Skin epidermis (tissue), 12 donors: ENCODE results near the gene TMEM108.

Experiments used
- H3K27ac ChIP-seq, 21 experiments: fragments of 200-600 bp; sonication (generic) in 11 of 21; one replicate each; pipeline ENCODE4 v1.5.0; 2020; ENCODE audit warnings: mild to moderate bottlenecking in 3 of 21, inconsistent platforms in 2 of 21, moderate library complexity in 2 of 21
- H3K4me3 ChIP-seq, 7 experiments: fragments of 200-600 bp; sonication (generic) in 2 of 7; one replicate each; pipeline ENCODE4 v1.5.0; 2020; ENCODE audit warnings: inconsistent platforms in 2 of 7, mild to moderate bottlenecking in 2 of 7, moderate library complexity in 1 of 7

Gene TMEM108

DNA sequence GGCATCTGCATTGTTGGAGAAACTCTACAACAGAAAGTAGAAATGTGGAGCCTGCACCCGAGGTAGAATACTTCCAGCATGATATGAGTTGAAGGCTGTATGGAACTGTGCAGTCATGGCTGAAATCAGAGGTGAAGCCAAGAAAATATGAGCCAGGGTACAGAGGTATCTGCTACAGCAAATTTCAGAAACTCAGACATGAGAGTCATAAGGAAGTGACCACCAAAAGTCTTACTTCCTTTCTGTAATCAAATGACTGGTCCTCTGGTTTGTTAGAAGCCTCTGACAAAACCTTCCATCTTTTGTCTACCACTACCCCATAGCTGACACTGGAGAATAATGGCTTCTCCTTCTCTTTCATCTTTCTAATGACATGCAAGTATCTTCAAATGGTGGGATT lies 159.4 kb downstream of the TMEM108 start:
- Histone ChIP-seq H3K27ac (no peak overlapping the region), H3K4me3 (no peak overlapping the region)

DNA sequence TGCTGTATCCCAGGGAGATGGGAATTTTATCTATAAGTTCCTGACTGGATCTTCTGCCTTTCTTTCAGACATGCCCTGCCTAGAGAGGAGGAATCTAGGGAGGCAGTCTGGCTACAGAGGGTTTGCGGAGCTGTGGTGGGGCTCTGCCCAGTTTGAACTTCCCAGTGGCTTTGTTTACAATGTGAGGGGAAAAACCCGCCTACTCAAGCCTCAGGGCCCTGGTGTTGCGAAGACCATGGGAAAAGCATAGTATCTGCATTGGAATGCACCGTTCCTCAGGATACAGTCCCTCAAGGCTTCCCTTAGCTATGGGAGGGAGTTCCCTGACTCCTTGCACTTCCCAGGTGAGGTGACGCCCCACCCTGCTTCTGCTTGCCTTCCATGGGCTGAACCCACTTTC lies 168.7 kb downstream of the TMEM108 start:
- peak overlapping the region in 1 of 21 experiments; percentile 3 for H3K27ac ChIP-seq
- no peak overlapping the region for H3K4me3 ChIP-seq

DNA sequence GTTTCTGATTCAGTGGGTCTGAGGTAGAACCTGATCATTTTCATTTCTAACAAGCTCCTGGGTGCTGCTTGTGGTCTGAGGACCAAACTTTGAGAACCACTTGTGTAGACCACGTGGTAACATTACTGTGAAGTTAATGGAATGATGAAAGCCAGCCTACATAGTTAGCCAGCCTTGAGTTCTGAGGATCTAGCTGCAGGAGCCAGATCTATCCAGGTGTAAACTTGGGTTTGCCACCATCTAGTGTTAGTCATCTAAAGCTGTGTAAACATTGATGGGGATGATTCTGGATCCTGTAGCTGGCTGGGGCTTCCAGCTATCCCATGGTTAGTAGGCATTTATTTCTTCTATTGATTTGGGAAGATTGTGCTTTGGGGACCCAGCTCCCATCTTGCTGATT lies 170.0 kb downstream of the TMEM108 start:
- Histone ChIP-seq H3K4me3 (no peak overlapping the region), H3K27ac (no peak overlapping the region)

DNA sequence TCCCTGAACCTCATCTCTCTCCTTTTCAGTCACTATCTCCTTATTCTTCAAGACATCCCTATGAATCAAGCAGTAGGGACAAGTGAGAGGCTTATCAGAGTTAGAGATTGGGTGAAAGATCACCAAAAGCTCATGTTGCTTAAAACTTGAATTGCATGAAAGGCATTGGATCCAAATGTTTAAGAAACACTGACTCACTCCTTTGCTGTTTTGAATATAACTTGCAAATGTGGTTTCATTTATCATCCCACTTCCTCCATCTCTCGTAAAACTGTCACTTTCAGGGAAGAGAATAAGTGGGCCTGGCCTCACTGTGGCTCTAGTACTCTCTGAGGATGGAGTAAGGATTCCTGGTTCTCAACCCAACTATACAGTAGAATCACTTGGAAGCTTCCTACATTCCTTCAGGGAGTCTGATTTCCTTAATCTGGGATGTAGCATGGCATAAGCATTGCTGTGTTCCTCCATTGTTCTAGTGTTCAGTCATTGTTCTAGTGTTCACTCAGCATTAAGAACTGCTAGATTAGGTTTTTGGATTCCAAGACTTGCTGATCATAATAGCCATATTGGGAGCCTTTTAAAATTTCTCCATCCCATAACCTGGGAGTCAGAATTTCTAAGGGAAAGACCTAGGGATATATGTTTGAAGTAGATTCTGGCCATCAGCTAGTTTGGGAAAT lies 171.8 kb downstream of the TMEM108 start:
- H3K27ac ChIP-seq, result no peak overlapping the region
- H3K4me3 ChIP-seq, result no peak overlapping the region

DNA sequence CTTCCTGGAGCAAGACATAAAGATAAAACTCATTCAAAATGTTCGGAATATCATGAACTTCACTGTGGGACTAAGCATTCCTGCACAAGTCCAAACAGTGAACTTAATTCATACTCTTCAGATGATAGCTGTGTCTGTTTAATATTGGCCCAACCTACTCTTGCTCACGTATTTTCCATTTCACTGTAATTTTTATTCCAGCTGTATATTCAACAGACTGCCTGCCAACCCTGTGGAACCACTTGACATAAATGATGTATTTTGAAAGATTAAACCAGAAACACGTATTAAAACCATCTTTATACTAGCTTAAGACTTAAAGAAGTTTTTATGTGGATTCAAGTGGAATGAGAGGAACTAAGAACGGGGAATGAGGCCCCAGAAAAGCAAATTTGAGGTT lies 172.5 kb downstream of the TMEM108 start:
- H3K27ac ChIP-seq, result no peak overlapping the region

DNA sequence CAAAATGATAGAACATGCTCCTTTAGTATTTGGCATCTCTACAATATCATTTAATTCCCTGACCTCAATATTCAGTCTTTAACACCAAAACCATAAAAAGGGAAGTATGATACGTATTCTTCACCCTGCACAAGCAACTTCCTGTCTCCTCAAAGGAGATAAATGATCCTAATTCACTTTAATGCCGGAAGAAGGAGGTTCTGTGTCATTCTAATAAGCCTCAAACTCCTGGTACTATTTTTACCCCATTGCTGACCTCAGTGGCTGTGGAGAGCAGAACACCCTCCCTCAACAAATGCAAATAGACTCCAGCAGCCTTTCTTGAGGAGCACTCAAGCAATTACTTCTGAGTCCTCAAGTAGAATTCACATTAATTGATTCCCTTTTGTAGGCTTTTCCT lies 173.3 kb downstream of the TMEM108 start:
- Histone ChIP-seq H3K27ac (no peak overlapping the region), H3K4me3 (no peak overlapping the region)

More for the DNA sequence above, 172.5 kb downstream of the TMEM108 start:
- H3K4me3 ChIP-seq, result no peak overlapping the region

DNA sequence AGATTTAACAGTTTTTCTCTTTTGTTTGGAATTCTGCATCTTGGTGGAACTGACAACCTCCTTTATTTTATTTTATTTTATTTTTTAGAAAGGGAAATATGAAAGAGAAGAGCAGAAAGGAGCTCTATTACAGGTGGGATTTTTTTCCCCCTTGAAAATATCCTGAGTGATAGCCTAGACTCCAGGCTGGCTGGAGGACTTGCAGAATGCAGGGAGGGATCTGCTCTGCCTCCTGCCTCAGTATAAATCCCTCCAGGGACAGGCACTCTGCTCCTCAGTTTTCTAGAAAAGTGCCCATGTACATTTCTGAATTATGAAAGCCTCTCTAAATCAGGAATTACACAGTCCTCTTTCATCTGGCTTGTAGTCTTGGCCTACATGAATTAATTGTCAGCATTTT lies 173.7 kb downstream of the TMEM108 start:
- Histone ChIP-seq H3K4me3 (no peak overlapping the region), H3K27ac (no peak overlapping the region)

DNA sequence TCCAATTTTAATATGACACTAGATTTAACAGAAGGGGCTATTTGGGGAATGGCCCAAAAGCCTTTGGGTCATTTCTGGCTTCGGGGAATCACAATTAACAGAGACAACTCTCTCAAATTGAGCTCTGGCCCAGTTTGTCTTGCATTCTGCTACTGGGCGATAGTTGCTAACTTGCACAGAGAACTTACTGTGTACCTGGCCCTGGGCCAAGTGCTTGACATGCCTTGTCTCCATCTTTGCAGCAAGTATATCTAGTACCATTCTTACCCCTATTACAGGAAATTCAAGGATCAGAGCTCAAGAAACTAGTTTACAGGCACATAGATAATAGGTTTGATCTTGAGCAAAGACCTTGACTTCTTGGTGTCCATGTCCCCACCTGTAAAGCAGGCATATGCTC lies 175.7 kb downstream of the TMEM108 start:
- Histone ChIP-seq H3K27ac (no peak overlapping the region), H3K4me3 (no peak overlapping the region)

DNA sequence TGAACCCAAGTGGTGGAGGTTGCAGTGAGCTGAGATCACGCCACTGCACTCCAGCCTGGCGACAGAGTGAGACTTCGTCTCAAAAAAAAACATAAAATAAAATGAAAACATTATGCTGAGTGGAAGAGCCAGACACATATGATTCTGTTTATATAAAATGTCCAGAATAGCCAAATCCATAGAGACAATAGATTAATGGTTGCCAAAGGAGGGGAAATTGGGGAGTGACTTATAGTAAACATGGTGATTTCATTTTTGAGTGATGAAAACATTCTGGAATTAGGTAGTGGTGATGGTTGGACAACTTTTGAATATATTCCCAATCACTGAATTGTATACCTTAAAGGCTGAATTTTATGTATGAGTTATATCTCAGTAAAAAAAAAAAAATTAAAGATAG lies 189.6 kb downstream of the TMEM108 start:
- no peak overlapping the region for H3K27ac ChIP-seq
- no peak overlapping the region for H3K4me3 ChIP-seq

DNA sequence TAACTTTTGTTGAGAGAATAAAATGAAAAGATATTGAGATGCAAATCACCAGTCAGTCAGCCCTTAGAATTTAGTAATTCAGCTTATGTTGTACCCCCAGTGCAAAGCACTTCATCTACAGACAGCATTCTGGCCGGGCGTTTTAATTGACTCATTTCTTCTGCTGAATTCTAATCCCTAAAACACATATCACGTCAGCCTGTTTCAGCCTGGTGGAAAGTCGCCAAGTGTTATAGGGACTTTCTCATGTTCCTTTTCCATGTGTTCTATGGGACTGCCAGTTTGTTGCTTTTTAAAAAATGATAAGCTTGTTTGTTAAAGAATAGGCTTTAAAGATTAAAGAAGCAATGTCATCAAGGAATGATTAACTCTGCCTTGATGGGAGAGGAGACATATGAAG lies 192.0 kb downstream of the TMEM108 start:
- Histone ChIP-seq H3K27ac (no peak overlapping the region), H3K4me3 (no peak overlapping the region)

DNA sequence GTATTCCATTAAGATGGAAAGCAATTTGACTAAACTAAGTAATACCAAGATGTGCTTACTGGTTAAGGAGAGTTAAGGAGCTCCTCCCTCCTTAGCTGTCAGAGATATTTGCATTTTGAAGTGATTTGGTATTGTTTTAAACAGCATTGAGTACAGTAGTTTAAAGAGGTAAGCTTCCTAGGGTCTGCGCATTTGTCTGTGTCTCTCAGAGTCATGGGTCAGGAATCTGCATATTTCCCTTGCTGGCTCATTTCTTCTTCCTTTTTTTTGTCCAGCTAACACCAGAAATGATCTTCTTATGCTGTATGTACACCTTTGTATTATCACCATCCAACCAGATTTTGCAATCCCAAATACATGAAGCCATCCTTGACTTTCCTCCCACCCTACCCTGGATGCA lies 198.7 kb downstream of the TMEM108 start:
- H3K4me3 ChIP-seq, result no peak overlapping the region
- H3K27ac ChIP-seq, result no peak overlapping the region

DNA sequence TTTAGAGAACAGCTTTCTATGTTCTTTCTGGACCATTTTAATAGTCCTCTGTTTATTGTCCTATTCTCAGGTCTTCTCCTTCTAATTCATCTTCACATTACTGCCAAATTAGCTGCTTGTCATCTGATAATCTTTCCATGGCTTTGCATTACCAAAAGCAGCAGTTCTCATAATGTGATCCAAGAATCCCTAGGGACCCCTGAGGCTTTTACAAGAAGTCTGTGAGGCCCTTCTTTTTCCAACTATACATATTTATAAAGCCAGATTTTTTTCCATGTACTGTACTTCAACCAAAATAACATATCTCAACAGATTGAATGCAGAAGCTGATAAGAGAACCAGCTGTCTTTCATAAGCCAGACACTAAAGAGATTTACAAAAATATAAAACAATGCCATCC lies 199.2 kb downstream of the TMEM108 start:
- Histone ChIP-seq H3K4me3 (no peak overlapping the region), H3K27ac (peak overlapping the region in 1 of 21 experiments; percentile 2)

DNA sequence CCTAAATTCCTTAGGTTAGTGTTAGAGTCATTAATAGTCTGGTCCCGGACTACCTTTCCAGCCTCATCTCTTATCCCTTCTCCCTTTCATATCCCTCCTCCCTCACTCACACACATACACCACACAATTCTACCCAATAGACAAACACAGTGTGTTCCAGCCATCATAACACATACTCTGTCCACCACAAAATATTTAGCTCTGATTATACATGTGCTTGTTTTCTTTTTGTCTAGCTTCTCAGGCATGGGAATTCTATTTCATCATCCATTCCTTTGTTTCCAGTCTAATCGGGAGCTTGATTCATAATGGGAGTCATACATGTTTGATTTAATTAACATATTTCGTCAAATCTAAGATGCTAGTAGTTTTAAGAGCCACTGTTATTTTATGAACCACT lies 199.8 kb downstream of the TMEM108 start:
- peak overlapping the region in 1 of 21 experiments; percentile 2 for H3K27ac ChIP-seq
- no peak overlapping the region for H3K4me3 ChIP-seq

DNA sequence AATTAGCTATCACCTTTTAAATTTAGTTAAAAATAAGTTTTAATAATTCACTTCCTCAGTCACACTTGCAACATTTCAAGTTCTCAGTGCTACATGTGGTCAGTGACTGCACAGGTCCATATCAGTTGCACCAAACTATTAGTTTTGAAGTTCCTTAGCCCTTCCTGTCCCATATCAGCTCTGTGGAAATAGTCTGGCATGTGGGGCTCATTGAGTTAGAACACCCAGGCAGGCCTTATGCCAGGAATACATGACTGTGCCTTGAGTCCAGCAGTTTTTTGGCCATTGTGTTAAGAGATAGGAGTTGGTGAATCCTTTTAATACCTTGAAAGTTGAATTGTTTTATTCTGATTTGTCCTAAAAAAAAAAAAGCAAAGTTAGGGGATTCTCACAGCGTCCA lies 207.9 kb downstream of the TMEM108 start:
- Histone ChIP-seq H3K4me3 (no peak overlapping the region), H3K27ac (no peak overlapping the region)

DNA sequence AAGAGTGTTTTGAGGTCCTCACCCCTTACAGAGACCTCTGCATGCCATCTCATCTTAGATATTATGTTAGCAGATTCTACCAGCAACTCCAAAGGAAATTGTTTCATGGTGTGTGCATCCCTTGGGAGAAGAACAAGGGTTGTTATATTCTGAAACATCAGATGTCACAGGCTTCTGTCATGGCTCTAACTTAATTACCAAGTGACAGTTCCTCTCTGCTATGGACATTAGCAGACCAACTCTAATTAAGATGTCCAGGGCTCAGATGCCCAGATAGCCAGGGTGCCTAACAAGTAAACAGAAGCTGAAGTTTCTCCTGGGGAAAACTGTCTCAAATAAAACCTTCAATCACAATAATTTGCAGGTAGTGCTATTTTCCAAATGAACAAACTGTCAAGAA lies 208.6 kb downstream of the TMEM108 start:
- H3K4me3 ChIP-seq, result no peak overlapping the region
- H3K27ac ChIP-seq, result no peak overlapping the region

DNA sequence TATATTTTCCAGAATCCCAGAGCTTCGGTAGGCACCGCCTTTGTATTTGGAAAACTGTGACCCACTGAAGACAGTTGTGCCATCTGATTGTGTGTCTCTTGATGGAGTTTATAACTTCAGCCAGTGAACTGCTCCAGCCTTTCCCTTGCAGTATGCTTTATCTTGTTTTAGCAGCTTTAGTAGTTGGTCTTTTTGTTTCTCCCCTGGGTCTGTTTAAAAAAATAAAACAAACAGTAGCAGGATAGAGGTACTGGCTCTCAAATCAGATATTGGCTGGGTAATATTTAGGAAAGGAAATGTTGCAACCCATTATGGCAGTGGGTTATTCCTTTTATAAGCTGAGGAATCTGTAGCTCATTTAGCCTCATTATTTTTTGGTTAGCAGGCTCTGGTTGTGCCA lies 210.2 kb downstream of the TMEM108 start:
- Histone ChIP-seq H3K27ac (no peak overlapping the region), H3K4me3 (no peak overlapping the region)

DNA sequence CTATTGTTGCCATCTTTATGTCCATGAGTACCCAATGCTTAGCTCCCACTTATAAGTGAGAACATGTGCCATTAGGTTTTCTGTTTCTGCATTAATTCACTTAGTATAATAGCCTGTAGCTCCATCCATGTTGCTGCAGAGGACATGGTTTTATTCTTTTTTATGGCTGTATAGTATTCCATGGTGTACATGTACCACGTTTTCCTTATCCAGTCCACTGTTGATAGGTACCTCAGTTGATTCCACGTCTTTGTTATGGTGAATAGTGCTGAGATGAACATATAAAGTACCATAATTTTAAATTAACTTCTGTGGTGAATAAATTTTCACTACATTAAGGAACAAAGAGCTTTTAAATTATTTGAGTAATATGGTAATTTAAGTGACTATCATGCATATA lies 211.3 kb downstream of the TMEM108 start:
- no peak overlapping the region for H3K27ac ChIP-seq
- H3K4me3 ChIP-seq, result no peak overlapping the region

DNA sequence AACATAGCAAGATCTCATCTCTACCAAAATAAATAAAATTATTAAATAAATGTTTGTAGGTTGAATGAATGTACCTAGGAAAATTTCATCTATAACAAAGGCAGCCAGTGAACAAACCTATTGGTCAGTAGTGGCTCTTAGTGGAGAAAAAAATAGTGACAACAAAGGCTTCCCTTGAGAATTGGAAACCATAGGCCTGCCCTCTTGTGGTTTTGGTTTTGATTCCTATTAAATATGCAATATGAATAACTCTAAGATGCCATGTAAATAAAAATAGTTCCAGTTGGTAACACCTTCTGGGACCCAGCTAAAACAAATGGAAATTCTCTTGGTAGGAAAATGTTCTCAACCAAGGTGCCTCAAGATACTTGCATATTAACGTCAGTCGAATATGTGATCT lies 216.0 kb downstream of the TMEM108 start:
- Histone ChIP-seq H3K27ac (no peak overlapping the region), H3K4me3 (no peak overlapping the region)

DNA sequence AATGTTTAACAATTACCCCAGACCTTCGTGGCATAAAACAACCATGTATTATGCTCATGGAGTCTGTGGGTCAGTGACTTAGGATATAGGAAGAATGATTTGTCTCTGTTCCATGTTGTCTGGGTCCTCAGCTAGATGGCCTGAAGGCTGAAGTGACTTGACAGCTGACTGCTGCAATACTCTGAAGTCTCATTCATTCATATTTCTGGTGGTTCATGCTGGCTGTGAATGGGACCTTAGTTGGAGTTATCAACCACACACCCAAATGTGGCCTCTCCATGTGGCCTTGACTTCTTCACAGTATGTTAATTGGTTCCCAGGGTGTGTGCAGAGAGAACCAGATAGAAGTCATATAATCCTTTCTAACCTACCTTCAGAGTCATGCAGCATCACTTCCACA lies 216.5 kb downstream of the TMEM108 start:
- Histone ChIP-seq H3K27ac (no peak overlapping the region), H3K4me3 (no peak overlapping the region)

DNA sequence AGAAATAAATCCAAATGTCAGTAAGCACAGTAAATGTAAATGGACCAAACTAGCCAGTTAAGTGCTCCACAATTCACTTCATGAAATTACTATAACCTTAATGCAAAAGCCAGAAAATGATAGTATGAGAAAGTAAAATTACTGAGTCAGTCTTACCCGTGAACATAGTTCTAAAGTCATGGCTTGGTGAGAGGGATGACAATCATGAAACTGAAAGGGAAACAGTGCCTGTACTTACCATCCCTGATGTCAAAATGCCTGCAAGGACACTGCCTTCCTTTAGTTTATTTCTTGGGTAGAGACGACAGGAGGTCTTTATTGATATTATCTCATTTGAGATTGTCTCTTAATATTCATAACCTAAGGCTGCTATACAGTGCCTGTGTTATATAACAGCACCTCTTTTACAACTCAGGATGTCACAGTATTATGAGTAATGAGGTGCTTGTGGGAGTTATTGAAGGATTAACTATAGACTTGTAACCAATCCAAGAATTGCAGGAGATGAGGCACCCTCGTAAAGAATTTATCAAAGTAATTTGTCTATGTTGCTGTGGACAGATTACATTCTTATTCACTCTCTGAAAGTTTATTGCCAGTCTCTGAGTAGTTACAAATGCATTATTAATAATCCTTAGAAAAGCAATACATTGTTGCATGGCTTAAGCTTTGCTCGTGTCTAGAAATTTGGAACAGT lies 218.7 kb downstream of the TMEM108 start:
- no peak overlapping the region for H3K27ac ChIP-seq
- H3K4me3 ChIP-seq, result no peak overlapping the region

DNA sequence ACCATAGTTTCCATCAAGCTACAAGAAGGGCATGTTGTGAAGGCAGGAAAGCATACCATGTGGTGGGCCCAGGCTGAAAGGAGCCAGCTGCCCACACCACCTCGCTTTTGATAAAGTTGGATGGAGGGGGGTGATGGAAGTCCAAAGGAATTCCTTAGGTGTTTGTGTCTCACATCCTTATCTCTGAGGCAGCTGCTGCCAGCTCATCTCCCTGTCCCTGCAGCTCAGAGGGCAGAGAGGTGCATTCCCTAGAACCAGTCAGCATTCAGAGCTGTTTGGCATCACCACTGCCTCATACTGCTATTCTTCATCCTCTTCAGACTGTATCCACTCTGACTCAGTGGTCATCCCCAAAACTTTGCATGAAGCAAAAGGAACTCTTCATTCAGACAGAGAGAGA lies 220.2 kb downstream of the TMEM108 start:
- no peak overlapping the region for H3K27ac ChIP-seq
- no peak overlapping the region for H3K4me3 ChIP-seq

DNA sequence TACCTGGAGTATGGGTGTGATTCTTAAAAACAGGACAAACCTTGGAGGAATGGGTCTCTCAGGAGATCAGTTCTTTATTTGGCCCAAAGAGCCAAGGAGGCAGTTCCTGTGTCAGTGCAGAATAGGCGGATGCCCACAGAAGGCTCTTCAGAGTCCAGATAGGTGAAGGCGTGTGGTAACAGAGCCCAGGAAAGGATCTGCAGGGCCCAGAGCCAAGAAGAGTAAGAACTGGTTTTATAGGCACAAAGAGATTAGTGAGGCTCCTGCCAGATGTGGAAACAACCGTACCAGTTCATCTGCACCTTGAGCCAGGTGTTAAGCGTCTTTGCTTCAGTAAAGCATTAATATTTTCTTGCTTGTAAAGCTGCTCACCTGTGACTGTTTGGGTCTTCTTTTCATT lies 221.6 kb downstream of the TMEM108 start:
- Histone ChIP-seq H3K4me3 (no peak overlapping the region), H3K27ac (no peak overlapping the region)
